Effector memory CD4-positive, alpha-beta T cell (primary cell): Measurements from ENCODE around the gene PSMD7.

Source experiments
- DNase-seq, 3 donors: peaks; one replicate each; pipeline ENCODE4 v3.0.0-alpha.2; 2020
- H3K27ac ChIP-seq: 2 replicates; pipeline ENCODE4 v1.7.0; 2013; ENCODE audit warnings: mild to moderate bottlenecking, low read length, moderate library complexity; ENCODE audit not compliant: insufficient read depth, poor library complexity, severe bottlenecking
- H3K27me3 ChIP-seq: replicated peaks from 2 replicates; pipeline ENCODE4 v1.7.0; 2013; ENCODE audit warnings: mild to moderate bottlenecking, low read length; ENCODE audit not compliant: insufficient read depth, control insufficient read depth, poor library complexity, severe bottlenecking
- H3K36me3 ChIP-seq: 2 replicates; pipeline ENCODE4 v1.7.0; 2013; ENCODE audit warnings: mild to moderate bottlenecking, low read length, moderate library complexity; ENCODE audit not compliant: control insufficient read depth, insufficient read depth
- H3K4me1 ChIP-seq: 2 replicates; pipeline ENCODE4 v1.7.0; 2013; ENCODE audit warnings: low read length, mild to moderate bottlenecking; ENCODE audit not compliant: control insufficient read depth, insufficient read depth, poor library complexity, severe bottlenecking
- H3K4me3 ChIP-seq: 2 replicates; pipeline ENCODE4 v1.7.0; 2013; ENCODE audit warnings: low read length, low read depth, mild to moderate bottlenecking; ENCODE audit not compliant: insufficient read depth, poor library complexity, severe bottlenecking
- H3K9me3 ChIP-seq: 2 replicates; pipeline ENCODE4 v1.7.0; 2013; ENCODE audit warnings: mild to moderate bottlenecking, low read length, moderate library complexity; ENCODE audit not compliant: control insufficient read depth

The PSMD7 gene

GRCh38 chr16:74291176-74291575 is 5.4 kb upstream of the PSMD7 start:
- no peaks in the 10 kb centered on the region for H3K36me3 ChIP-seq
- H3K27ac ChIP-seq, result no peak overlapping the region
- no peak overlapping the region for H3K4me3 ChIP-seq
- no peak for DNase-seq
- H3K27me3 ChIP-seq, result no peaks in the 10 kb centered on the region
- no peaks in the 10 kb centered on the region for H3K9me3 ChIP-seq
- peaks cover 4% of the 10 kb centered on the region for H3K4me1 ChIP-seq

GRCh38 chr16:74291577-74292208 is 4.9 kb upstream of the PSMD7 start:
- Histone ChIP-seq H3K4me1 (peaks cover 4% of the 10 kb centered on the region), H3K27me3 (no peaks in the 10 kb centered on the region), H3K36me3 (no peaks in the 10 kb centered on the region), H3K4me3 (no peak overlapping the region), H3K27ac (no peak overlapping the region), H3K9me3 (no peaks in the 10 kb centered on the region)
- no peak for DNase-seq

GRCh38 chr16:74296104-74296431 is 546 bp upstream of the PSMD7 start:
- DNase-seq, result no peak
- Histone ChIP-seq H3K9me3 (no peaks in the 10 kb centered on the region), H3K27me3 (no peaks in the 10 kb centered on the region), H3K4me3 (peak overlapping the region; percentile 93), H3K27ac (peak overlapping the region; percentile 98), H3K36me3 (peaks cover 12% of the 10 kb centered on the region), H3K4me1 (peaks cover 15% of the 10 kb centered on the region)

- Histone ChIP-seq H3K36me3 (peaks cover 23% of the 10 kb centered on the region), H3K27me3 (no peaks in the 10 kb centered on the region), H3K4me1 (peaks cover 15% of the 10 kb centered on the region), H3K9me3 (no peaks in the 10 kb centered on the region), H3K4me3 (peak overlapping the region; percentile 93), H3K27ac (peak overlapping the region; percentile 98)
- peak in 1 of 3 donors; percentile 8 for DNase-seq
These were observed 591 bp downstream of the PSMD7 start for GRCh38 chr16:74297145-74297665.

GRCh38 chr16:74298104-74298503 is 1.5 kb downstream of the PSMD7 start:
- Histone ChIP-seq H3K36me3 (peaks cover 32% of the 10 kb centered on the region), H3K4me1 (peaks cover 15% of the 10 kb centered on the region), H3K4me3 (no peak overlapping the region), H3K9me3 (no peaks in the 10 kb centered on the region), H3K27me3 (no peaks in the 10 kb centered on the region), H3K27ac (peak overlapping the region; percentile 98)
- DNase-seq, result no peak

GRCh38 chr16:74302341-74302740 is 5.7 kb downstream of the PSMD7 start:
- Histone ChIP-seq H3K27ac (no peak overlapping the region), H3K9me3 (no peaks in the 10 kb centered on the region), H3K27me3 (no peaks in the 10 kb centered on the region), H3K4me3 (no peak overlapping the region), H3K4me1 (peaks cover 11% of the 10 kb centered on the region), H3K36me3 (peaks cover 73% of the 10 kb centered on the region)
- no peak for DNase-seq

GRCh38 chr16:74304164-74304834 is 7.7 kb downstream of the PSMD7 start:
- Histone ChIP-seq H3K9me3 (no peaks in the 10 kb centered on the region), H3K36me3 (peaks cover 78% of the 10 kb centered on the region), H3K4me3 (no peak overlapping the region), H3K27me3 (no peaks in the 10 kb centered on the region), H3K4me1 (no peaks in the 10 kb centered on the region), H3K27ac (no peak overlapping the region)
- no peak for DNase-seq

- peaks cover 77% of the 10 kb centered on the region for H3K36me3 ChIP-seq
- H3K9me3 ChIP-seq, result no peaks in the 10 kb centered on the region
- no peaks in the 10 kb centered on the region for H3K27me3 ChIP-seq
- no peaks in the 10 kb centered on the region for H3K4me1 ChIP-seq
- no peak overlapping the region for H3K27ac ChIP-seq
- DNase-seq, result no peak
- no peak overlapping the region for H3K4me3 ChIP-seq
These were observed 8.2 kb downstream of the PSMD7 start for GRCh38 chr16:74304835-74305176.

- Histone ChIP-seq H3K36me3 (peaks cover 73% of the 10 kb centered on the region), H3K4me1 (no peaks in the 10 kb centered on the region), H3K9me3 (no peaks in the 10 kb centered on the region), H3K27me3 (no peaks in the 10 kb centered on the region), H3K27ac (no peak overlapping the region), H3K4me3 (no peak overlapping the region)
- no peak for DNase-seq
These were observed 8.7 kb downstream of the PSMD7 start for GRCh38 chr16:74305281-74305680.

GRCh38 chr16:74305978-74306784 is 9.6 kb downstream of the PSMD7 start:
- Histone ChIP-seq H3K4me1 (no peaks in the 10 kb centered on the region), H3K36me3 (peaks cover 65% of the 10 kb centered on the region), H3K27ac (no peak overlapping the region), H3K4me3 (no peak overlapping the region), H3K9me3 (no peaks in the 10 kb centered on the region), H3K27me3 (no peaks in the 10 kb centered on the region)
- DNase-seq, result no peak
